OCI-LY7 (cell line): ENCODE data around the gene FOXF2. TPM values are rescaled to one million over a fixed set of nuclear protein-coding genes. Genes with fewer than 3 reads are reported as not detected.

Experiments
- BruUV-seq: library from RNA; stranded (reverse); fragments of 400-500 nt; replicated peaks from 2 replicates; lab custom pipeline; 2021; lab: Mats Ljungman, UMichigan
- CTCF ChIA-PET: fragments of 300-600 bp; sonication (Branson Sonifier 250); formaldehyde crosslinking; loops from one replicate; lab custom pipeline; 2022; ENCODE audit warnings: antibody characterized with exemption; ENCODE audit not compliant: unreplicated experiment; lab: Charles Lee
- POLR2A ChIA-PET: fragments of 300-600 bp; sonication (Branson Sonifier 250); formaldehyde crosslinking; loops from one replicate; lab custom pipeline; 2022; ENCODE audit warnings: antibody characterized with exemption; lab: Charles Lee
- DNase-seq: peaks from one replicate; pipeline ENCODE4 v3.0.0-alpha.2; 2015; ENCODE audit warnings: low spot score
- H2AFZ ChIP-seq: fragments of 200-600 bp; sonication (generic), shearing (Covaris generic); 2 replicates; pipeline ENCODE4 v1.6.1; 2014; ENCODE audit warnings: mild to moderate bottlenecking, antibody characterized with exemption, low read length, moderate library complexity
- H3K27ac ChIP-seq: fragments of 200-600 bp; sonication (generic); 2 replicates; pipeline ENCODE4 v1.5.1; 2014; ENCODE audit warnings: mixed run types, low read depth, mild to moderate bottlenecking, moderate library complexity, low read length, inconsistent platforms; ENCODE audit not compliant: poor library complexity, severe bottlenecking
- H3K36me3 ChIP-seq: fragments of 200-600 bp; sonication (generic); 2 replicates; pipeline ENCODE4 v1.6.1; 2014; ENCODE audit warnings: mild to moderate bottlenecking, antibody characterized with exemption, low read length, moderate library complexity, mixed read lengths; ENCODE audit not compliant: insufficient read depth
- H3K4me1 ChIP-seq: fragments of 200-600 bp; sonication (generic); 2 replicates; pipeline ENCODE4 v1.5.1; 2014; ENCODE audit warnings: mild to moderate bottlenecking, low read length; ENCODE audit not compliant: insufficient read depth, poor library complexity, severe bottlenecking
- H3K4me2 ChIP-seq: fragments of 200-600 bp; sonication (generic); 2 replicates; pipeline ENCODE4 v1.6.1; 2014; ENCODE audit warnings: mild to moderate bottlenecking, low read length
- H3K4me3 ChIP-seq: fragments of 200-600 bp; sonication (generic); 2 replicates; pipeline ENCODE4 v1.5.1; 2014; ENCODE audit warnings: mild to moderate bottlenecking, low read depth, low read length; ENCODE audit not compliant: poor library complexity, severe bottlenecking
- H3K79me2 ChIP-seq: fragments of 200-600 bp; sonication (generic); 2 replicates; pipeline ENCODE4 v1.6.1; 2016; ENCODE audit warnings: low read depth, mild to moderate bottlenecking, low read length, moderate library complexity, mixed read lengths; ENCODE audit not compliant: insufficient read depth
- H3K9me2 ChIP-seq: fragments of 200-600 bp; sonication (generic); 2 replicates; pipeline ENCODE4 v1.6.1; 2016; ENCODE audit warnings: mild to moderate bottlenecking, low read length, mixed read lengths; ENCODE audit not compliant: insufficient read depth
- H3K9me3 ChIP-seq: fragments of 200-600 bp; sonication (generic); 2 replicates; pipeline ENCODE4 v1.6.1; 2014; ENCODE audit warnings: mild to moderate bottlenecking, mixed run types, low read length, mixed read lengths
- H4K20me1 ChIP-seq: fragments of 200-600 bp; sonication (generic); 2 replicates; pipeline ENCODE4 v1.6.1; 2014; ENCODE audit warnings: mild to moderate bottlenecking, antibody characterized with exemption, low read length, moderate library complexity, mixed read lengths; ENCODE audit not compliant: insufficient read depth
- EZH2phosphoT487 ChIP-seq: fragments of 200-600 bp; sonication (generic); IDR thresholded peaks from 2 replicates; pipeline ENCODE4 v1.6.1; 2018; ENCODE audit warnings: low read depth, borderline replicate concordance, mild to moderate bottlenecking, mixed run types, antibody characterized with exemption, low read length, moderate library complexity, mixed read lengths
- intact Hi-C: fragments of 100-400 bp; cut with micrococcal nuclease; formaldehyde crosslinking; loops from one replicate; pipeline ENCODE4 v1.10.0; 2022; ENCODE audit not compliant: unreplicated experiment
- total RNA-seq, 2 experiments: library from RNA; depleted of rRNA in 1 of 2; stranded (reverse); fragments of >200 nt in 1 of 2; shearing (Covaris generic) in 1 of 2; gene quantifications; 2 replicates each; pipeline ENCODE4 v1.2.3, GENCODE V29; 2014 to 2022
- TF ChIP-seq, protein P1 (sequence below): fragments of 200-600 bp; sonication (generic); conservative IDR thresholded peaks from 2 replicates; pipeline ENCODE4 v1.5.1; 2014; ENCODE audit warnings: mild to moderate bottlenecking, antibody characterized with exemption, low read length, moderate library complexity, mixed read lengths

The FOXF2 gene
- total RNA-seq, 2 experiments from 2014 or later: not detected

DNA sequence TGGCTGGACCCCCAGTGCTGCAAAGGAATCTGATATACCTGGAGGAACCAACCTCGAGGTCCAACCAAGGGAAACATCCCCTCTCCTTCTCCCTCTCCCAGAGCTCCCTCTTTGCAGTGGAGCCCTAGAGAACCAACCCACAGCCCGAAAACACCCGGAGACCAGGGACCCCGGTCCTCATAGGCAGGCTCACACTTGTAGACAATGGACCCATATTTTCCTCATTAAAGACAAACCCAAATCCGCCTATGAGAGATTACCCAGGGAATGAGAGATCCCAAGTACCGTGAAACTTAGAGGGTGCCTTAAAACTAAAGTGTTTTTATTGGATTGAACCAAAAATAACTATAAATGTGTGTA lies 9.6 kb upstream of the FOXF2 start:
- no TSS peak for BruUV-seq
- Histone ChIP-seq H3K79me2 (no peaks in the 10 kb centered on the region), H3K36me3 (no peaks in the 10 kb centered on the region), H3K27ac (no peak overlapping the region), H3K9me3 (no peaks in the 10 kb centered on the region), H2AFZ (no peak overlapping the region), H3K4me3 (no peak overlapping the region), H4K20me1 (no peaks in the 10 kb centered on the region), H3K4me2 (no peak overlapping the region), H3K4me1 (no peaks in the 10 kb centered on the region), H3K9me2 (no peaks in the 10 kb centered on the region)
- TF ChIP-seq EZH2phosphoT487: no peak
- TF ChIP-seq, protein P1, sequence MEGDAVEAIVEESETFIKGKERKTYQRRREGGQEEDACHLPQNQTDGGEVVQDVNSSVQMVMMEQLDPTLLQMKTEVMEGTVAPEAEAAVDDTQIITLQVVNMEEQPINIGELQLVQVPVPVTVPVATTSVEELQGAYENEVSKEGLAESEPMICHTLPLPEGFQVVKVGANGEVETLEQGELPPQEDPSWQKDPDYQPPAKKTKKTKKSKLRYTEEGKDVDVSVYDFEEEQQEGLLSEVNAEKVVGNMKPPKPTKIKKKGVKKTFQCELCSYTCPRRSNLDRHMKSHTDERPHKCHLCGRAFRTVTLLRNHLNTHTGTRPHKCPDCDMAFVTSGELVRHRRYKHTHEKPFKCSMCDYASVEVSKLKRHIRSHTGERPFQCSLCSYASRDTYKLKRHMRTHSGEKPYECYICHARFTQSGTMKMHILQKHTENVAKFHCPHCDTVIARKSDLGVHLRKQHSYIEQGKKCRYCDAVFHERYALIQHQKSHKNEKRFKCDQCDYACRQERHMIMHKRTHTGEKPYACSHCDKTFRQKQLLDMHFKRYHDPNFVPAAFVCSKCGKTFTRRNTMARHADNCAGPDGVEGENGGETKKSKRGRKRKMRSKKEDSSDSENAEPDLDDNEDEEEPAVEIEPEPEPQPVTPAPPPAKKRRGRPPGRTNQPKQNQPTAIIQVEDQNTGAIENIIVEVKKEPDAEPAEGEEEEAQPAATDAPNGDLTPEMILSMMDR: no peak
- no peak for DNase-seq
- POLR2A ChIA-PET: no interaction called here
- intact Hi-C loops: loop anchor here (2.0 kb wide), 1 partner anchor 581 kb away; no protein-coding TSS in a partner anchor
- CTCF ChIA-PET: no interaction called here

DNA sequence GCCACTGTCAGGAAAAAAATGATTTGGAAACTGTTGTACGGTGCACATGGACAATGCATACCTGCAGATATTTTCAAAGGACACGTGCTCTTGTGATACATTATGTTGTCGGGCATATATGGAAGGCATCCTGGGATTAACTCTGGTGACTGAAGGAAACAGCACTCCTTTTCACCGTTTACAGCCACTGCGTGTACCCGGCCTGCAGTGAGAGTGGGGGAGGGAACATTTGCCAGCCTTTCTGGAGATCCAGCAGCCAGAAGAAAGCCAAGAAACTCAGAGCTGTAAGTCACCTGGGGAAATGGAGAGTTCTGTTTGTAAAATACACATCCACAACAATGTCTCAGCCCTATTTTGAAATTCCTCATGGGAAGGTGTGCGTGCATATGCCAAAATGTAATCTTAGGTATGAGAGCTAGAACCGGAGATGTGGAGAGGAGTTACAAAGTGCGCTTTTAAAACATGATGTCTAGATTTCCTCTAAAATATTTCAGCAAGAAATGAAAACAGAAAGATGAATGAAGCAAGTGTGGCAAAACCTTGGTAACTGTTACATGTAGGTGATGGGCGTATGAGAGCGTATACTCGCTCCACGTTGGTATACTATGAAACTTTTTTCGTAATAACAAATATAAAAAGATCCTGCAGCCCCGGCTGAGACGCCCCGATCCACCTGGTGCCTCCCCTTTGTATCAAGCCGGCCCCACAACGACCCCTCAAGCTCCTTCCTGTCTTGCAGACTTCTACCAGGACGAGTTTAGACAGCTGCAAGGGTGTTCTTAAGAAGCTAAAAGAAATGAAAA lies 8.6 kb upstream of the FOXF2 start:
- no peaks in the 10 kb centered on the region for H3K4me1 ChIP-seq
- H2AFZ ChIP-seq: no peak overlapping the region
- no peaks in the 10 kb centered on the region for H3K9me2 ChIP-seq
- H3K9me3 ChIP-seq: no peaks in the 10 kb centered on the region
- ChIA-PET POLR2A (no interaction called here), CTCF (no interaction called here)
- no peaks in the 10 kb centered on the region for H4K20me1 ChIP-seq
- no peaks in the 10 kb centered on the region for H3K79me2 ChIP-seq
- H3K36me3 ChIP-seq: no peaks in the 10 kb centered on the region
- no peak overlapping the region for H3K4me2 ChIP-seq
- TF ChIP-seq, protein P1: no peak
- no peak for TF ChIP-seq EZH2phosphoT487
- no peak overlapping the region for H3K27ac ChIP-seq
- intact Hi-C loops: loop anchor here (2.0 kb wide), 1 partner anchor 582 kb away; no protein-coding TSS in a partner anchor
- no TSS peak for BruUV-seq
- no peak overlapping the region for H3K4me3 ChIP-seq
- no peak for DNase-seq
